SU-DHL-6 (cell line): ENCODE results near the gene TRMT1.

Experiments used
- H2AFZ ChIP-seq: fragments of 200-600 bp; sonication (generic); 2 replicates; pipeline ENCODE4 v1.6.1; 2014; ENCODE audit warnings: low read depth, mild to moderate bottlenecking, moderate library complexity, mixed read lengths, antibody characterized with exemption, low read length; ENCODE audit not compliant: severe bottlenecking
- H3F3A ChIP-seq: fragments of 200-600 bp; shearing (Covaris generic); 2 replicates; pipeline ENCODE4 v1.6.0; 2016; ENCODE audit warnings: antibody characterized with exemption, mild to moderate bottlenecking; ENCODE audit not compliant: insufficient read depth
- H3K27ac ChIP-seq: fragments of 200-600 bp; sonication (generic); 2 replicates; pipeline ENCODE4 v1.5.1; 2016; ENCODE audit warnings: low read depth, mild to moderate bottlenecking, low read length, moderate library complexity, mixed read lengths
- H3K27me3 ChIP-seq: fragments of 200-600 bp; sonication (generic), shearing (Covaris generic); 2 replicates; pipeline ENCODE4 v1.6.0; 2014; ENCODE audit warnings: mild to moderate bottlenecking, low read length
- H3K36me3 ChIP-seq: fragments of 200-600 bp; sonication (generic); 2 replicates; pipeline ENCODE4 v1.6.1; 2014; ENCODE audit warnings: mild to moderate bottlenecking, low read length, mixed read lengths
- H3K4me2 ChIP-seq: fragments of 300-600, 200-600 bp; shearing (Covaris generic), sonication (generic); 2 replicates; pipeline ENCODE4 v1.6.0; 2014; ENCODE audit warnings: low read length, low read depth, mild to moderate bottlenecking; ENCODE audit not compliant: poor library complexity, severe bottlenecking
- H3K4me3 ChIP-seq: fragments of 200-600 bp; sonication (generic); 2 replicates; pipeline ENCODE4 v1.5.1; 2014; ENCODE audit warnings: antibody characterized with exemption, low read length, mild to moderate bottlenecking, mixed read lengths; ENCODE audit not compliant: insufficient read depth, poor library complexity, severe bottlenecking
- H3K79me2 ChIP-seq: fragments of 200-600 bp; sonication (generic); 2 replicates; pipeline ENCODE4 v1.6.1; 2014; ENCODE audit warnings: mild to moderate bottlenecking, low read length, moderate library complexity; ENCODE audit not compliant: insufficient read depth
- H3K9ac ChIP-seq: fragments of 200-600 bp; sonication (generic); 2 replicates; pipeline ENCODE4 v1.7.0; 2014; ENCODE audit warnings: mild to moderate bottlenecking, low read length
- H3K9me2 ChIP-seq: fragments of 200-600 bp; sonication (generic); replicated peaks from 2 replicates; pipeline ENCODE4 v1.6.1; 2014; ENCODE audit warnings: low read length; ENCODE audit not compliant: insufficient read depth
- H3K9me3 ChIP-seq: fragments of 200-600 bp; sonication (generic); 2 replicates; pipeline ENCODE4 v1.6.1; 2014; ENCODE audit warnings: low read length, mixed read lengths; ENCODE audit not compliant: insufficient read depth
- H4K20me1 ChIP-seq: fragments of 200-600 bp; sonication (generic); 2 replicates; pipeline ENCODE4 v1.6.1; 2014; ENCODE audit warnings: low read depth, mild to moderate bottlenecking, antibody characterized with exemption, low read length, moderate library complexity, mixed read lengths
- CTCF ChIP-seq: fragments of 200-600 bp; sonication (generic); IDR thresholded peaks from one replicate; pipeline ENCODE4 v1.5.1; 2017; ENCODE audit warnings: antibody characterized with exemption, mild to moderate bottlenecking, low read length, moderate library complexity; ENCODE audit not compliant: insufficient read depth, poor library complexity, severe bottlenecking
- EZH2phosphoT487 ChIP-seq: fragments of 200-600 bp; sonication (generic), shearing (Covaris generic); conservative IDR thresholded peaks from 2 replicates; pipeline ENCODE4 v1.6.1; 2018; ENCODE audit warnings: mild to moderate bottlenecking, antibody characterized with exemption, low read length, moderate library complexity, mixed read lengths

The TRMT1 gene

GRCh38 chr19:13057147-13057572 is 59.4 kb downstream of the TRMT1 start:
- no peak overlapping the region for H3K9ac ChIP-seq

DNA sequence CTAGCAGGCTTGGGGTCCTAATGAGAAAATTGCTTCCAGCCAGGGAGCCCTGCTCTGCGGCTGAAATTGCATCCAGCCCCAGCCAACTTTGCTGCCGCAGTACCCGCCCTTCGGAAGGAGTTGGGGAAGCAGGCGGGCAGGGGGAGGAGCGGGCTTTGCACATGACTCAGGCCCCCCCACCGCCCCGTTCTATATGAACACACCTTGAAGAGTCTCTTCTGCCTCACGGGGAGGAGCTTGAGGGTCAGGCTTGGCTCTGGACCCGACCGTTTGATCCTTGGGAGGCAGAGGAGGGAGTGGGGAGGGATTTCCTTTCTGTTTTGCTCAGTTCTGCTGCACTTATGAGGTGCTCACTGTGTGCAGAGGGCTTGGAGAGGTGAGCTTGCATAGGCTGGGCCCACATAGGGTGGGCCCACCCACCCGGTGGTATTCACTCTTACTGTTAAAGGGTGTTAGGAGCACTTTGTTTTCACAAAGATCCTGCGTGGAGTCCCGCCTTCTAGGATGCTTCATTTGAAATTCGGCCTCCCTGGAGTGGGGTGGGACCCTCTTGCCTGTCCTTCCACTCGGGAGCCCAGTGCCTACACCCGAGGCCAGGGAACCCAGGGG is 60.4 kb downstream of the TRMT1 start:
- no peaks in the 10 kb centered on the region for H3K36me3 ChIP-seq
- no peaks in the 10 kb centered on the region for H4K20me1 ChIP-seq
- H3K4me3 ChIP-seq: no peak overlapping the region
- H2AFZ ChIP-seq: no peak overlapping the region
- H3K4me2 ChIP-seq: no peak overlapping the region
- H3K9me2 ChIP-seq: no peaks in the 10 kb centered on the region
- TF ChIP-seq CTCF (no peak), EZH2phosphoT487 (no peak)
- no peaks in the 10 kb centered on the region for H3K9me3 ChIP-seq
- no peaks in the 10 kb centered on the region for H3K27me3 ChIP-seq
- H3K9ac ChIP-seq: no peak overlapping the region
- H3K79me2 ChIP-seq: no peaks in the 10 kb centered on the region
- H3K27ac ChIP-seq: no peak overlapping the region
- H3F3A ChIP-seq: no peaks in the 10 kb centered on the region

More at GRCh38 chr19:13057147-13057572, 59.4 kb downstream of the TRMT1 start:
- Histone ChIP-seq H3K79me2 (no peaks in the 10 kb centered on the region), H3K4me2 (no peak overlapping the region), H3K27me3 (no peaks in the 10 kb centered on the region), H3K36me3 (no peaks in the 10 kb centered on the region), H2AFZ (no peak overlapping the region), H4K20me1 (no peaks in the 10 kb centered on the region), H3K9me2 (no peaks in the 10 kb centered on the region), H3K4me3 (no peak overlapping the region), H3K9me3 (no peaks in the 10 kb centered on the region), H3K27ac (no peak overlapping the region), H3F3A (no peaks in the 10 kb centered on the region)
- TF ChIP-seq EZH2phosphoT487 (no peak), CTCF (no peak)

- Histone ChIP-seq H3K9ac (no peak overlapping the region), H3K79me2 (no peaks in the 10 kb centered on the region)
- TF ChIP-seq EZH2phosphoT487: no peak
- TF ChIP-seq CTCF: no peak
Observed at GRCh38 chr19:13055213-13056051, 61.1 kb downstream of the TRMT1 start.

More at GRCh38 chr19:13055213-13056051, 61.1 kb downstream of the TRMT1 start:
- no peaks in the 10 kb centered on the region for H3F3A ChIP-seq
- no peaks in the 10 kb centered on the region for H3K27me3 ChIP-seq
- H3K9me2 ChIP-seq: no peaks in the 10 kb centered on the region
- no peak overlapping the region for H3K4me2 ChIP-seq
- H3K4me3 ChIP-seq: no peak overlapping the region
- no peaks in the 10 kb centered on the region for H3K36me3 ChIP-seq
- no peaks in the 10 kb centered on the region for H3K9me3 ChIP-seq
- H3K27ac ChIP-seq: no peak overlapping the region
- H2AFZ ChIP-seq: no peak overlapping the region
- H4K20me1 ChIP-seq: no peaks in the 10 kb centered on the region
